H9 (cell line): ENCODE measurements around the gene MCU. TPM values are rescaled to one million over a fixed set of nuclear protein-coding genes. Genes with fewer than 3 reads are reported as not detected.

Experiments used
- DNase-seq: peaks from one replicate; pipeline ENCODE4 v3.0.0-alpha.2; 2017
- H2AFZ ChIP-seq: one replicate; pipeline ENCODE4 v1.6.1; 2013; ENCODE audit warnings: mild to moderate bottlenecking, low read length, control low read depth, moderate library complexity
- H2AK5ac ChIP-seq: 2 replicates; pipeline ENCODE4 v1.6.1; 2013; ENCODE audit warnings: low read length, control low read depth, mixed read lengths; ENCODE audit not compliant: insufficient read length
- H2BK120ac ChIP-seq: one replicate; pipeline ENCODE4 v1.6.1; 2013; ENCODE audit warnings: low read depth, mild to moderate bottlenecking, low read length, control low read depth, inconsistent platforms; ENCODE audit not compliant: poor library complexity, severe bottlenecking
- H2BK12ac ChIP-seq: 2 replicates; pipeline ENCODE4 v1.6.1; 2013; ENCODE audit warnings: low read length, control low read depth, mixed read lengths, low read depth; ENCODE audit not compliant: insufficient read length
- H2BK15ac ChIP-seq: 2 replicates; pipeline ENCODE4 v1.6.1; 2013; ENCODE audit warnings: low read depth, low read length, control low read depth
- H2BK20ac ChIP-seq: one replicate; pipeline ENCODE4 v1.6.1; 2013; ENCODE audit warnings: low read depth, mild to moderate bottlenecking, low read length, control low read depth, inconsistent platforms; ENCODE audit not compliant: poor library complexity, severe bottlenecking
- H2BK5ac ChIP-seq: 2 replicates; pipeline ENCODE4 v1.6.1; 2013; ENCODE audit warnings: low read length, control low read depth, mixed read lengths; ENCODE audit not compliant: insufficient read length
- H3K14ac ChIP-seq: 2 replicates; pipeline ENCODE4 v1.6.1; 2013; ENCODE audit warnings: low read length, control low read depth; ENCODE audit not compliant: insufficient read depth
- H3K18ac ChIP-seq: 2 replicates; pipeline ENCODE4 v1.6.1; 2013; ENCODE audit warnings: low read depth, mild to moderate bottlenecking, mixed read lengths, low read length, control low read depth; ENCODE audit not compliant: insufficient read length
- H3K23ac ChIP-seq: 2 replicates; pipeline ENCODE4 v1.6.1; 2013; ENCODE audit warnings: low read length, control low read depth, mixed read lengths, low read depth; ENCODE audit not compliant: insufficient read length
- H3K23me2 ChIP-seq: 2 replicates; pipeline ENCODE4 v1.6.1; 2013; ENCODE audit warnings: low read depth, mild to moderate bottlenecking, mixed read lengths, low read length, control low read depth; ENCODE audit not compliant: insufficient read length, poor library complexity, severe bottlenecking
- H3K27ac ChIP-seq: 2 replicates; pipeline ENCODE4 v1.5.1; 2013; ENCODE audit warnings: low read length, control low read depth, mixed read lengths, low read depth; ENCODE audit not compliant: insufficient read length
- H3K27me3 ChIP-seq: 2 replicates; pipeline ENCODE4 v1.6.1; 2013; ENCODE audit warnings: low read length, control low read depth, inconsistent platforms; ENCODE audit not compliant: insufficient read depth
- H3K4ac ChIP-seq: 2 replicates; pipeline ENCODE4 v1.6.1; 2013; ENCODE audit warnings: low read depth, mild to moderate bottlenecking, control low read depth, inconsistent platforms, low read length, moderate library complexity
- H3K4me1 ChIP-seq: 2 replicates; pipeline ENCODE4 v1.6.1; 2013; ENCODE audit warnings: low read length, control low read depth, inconsistent platforms; ENCODE audit not compliant: insufficient read depth
- H3K4me2 ChIP-seq: 2 replicates; pipeline ENCODE4 v1.6.1; 2013; ENCODE audit warnings: low read length, control low read depth, mixed read lengths; ENCODE audit not compliant: insufficient read length, insufficient read depth
- H3K56ac ChIP-seq: 2 replicates; pipeline ENCODE4 v1.6.1; 2013; ENCODE audit warnings: low read depth, mild to moderate bottlenecking, mixed read lengths, low read length, control low read depth; ENCODE audit not compliant: insufficient read length
- H3K79me1 ChIP-seq: 2 replicates; pipeline ENCODE4 v1.6.1; 2013; ENCODE audit warnings: low read depth, mild to moderate bottlenecking, moderate library complexity, low read length, control low read depth, inconsistent platforms; ENCODE audit not compliant: insufficient read depth, poor library complexity, severe bottlenecking
- H3K79me2 ChIP-seq: 2 replicates; pipeline ENCODE4 v1.6.1; 2013; ENCODE audit warnings: low read length, control low read depth, inconsistent platforms; ENCODE audit not compliant: insufficient read depth
- H3K9ac ChIP-seq: 2 replicates; pipeline ENCODE4 v1.6.1; 2013; ENCODE audit warnings: low read length, control low read depth, mixed read lengths; ENCODE audit not compliant: insufficient read length; ENCODE audit errors: extremely low read depth
- H3K9me3 ChIP-seq: one replicate; pipeline ENCODE4 v1.6.1; 2013; ENCODE audit warnings: low read depth, low read length, inconsistent platforms; ENCODE audit not compliant: control insufficient read depth
- H3T11ph ChIP-seq: one replicate; pipeline ENCODE4 v1.6.1; 2013; ENCODE audit warnings: mild to moderate bottlenecking, low read length, control low read depth, inconsistent platforms
- H4K20me1 ChIP-seq: one replicate; pipeline ENCODE4 v1.6.1; 2013; ENCODE audit not compliant: control insufficient read depth, insufficient read length, insufficient read depth
- H4K5ac ChIP-seq: 2 replicates; pipeline ENCODE4 v1.6.1; 2013; ENCODE audit warnings: low read depth, mild to moderate bottlenecking, mixed read lengths, low read length, control low read depth; ENCODE audit not compliant: insufficient read length
- H4K8ac ChIP-seq: replicated peaks from 2 replicates; pipeline ENCODE4 v1.6.1; 2013; ENCODE audit warnings: low read length, control low read depth, mixed read lengths, low read depth; ENCODE audit not compliant: insufficient read length
- H4K91ac ChIP-seq: 2 replicates; pipeline ENCODE4 v1.6.1; 2013; ENCODE audit warnings: low read depth, mild to moderate bottlenecking, moderate library complexity, mixed read lengths, low read length, control low read depth; ENCODE audit not compliant: insufficient read length
- H3K27ac Mint-ChIP-seq, 3 experiments: 2 replicates in 2 of 3; 3 replicates in 1 of 3; pipeline ENCODE4 v1.8.0; 2020 to 2021; ENCODE audit warnings: mixed read lengths in 3 of 3, mild to moderate bottlenecking in 1 of 3, moderate library complexity in 1 of 3
- H3K27me3 Mint-ChIP-seq: 2 replicates; pipeline ENCODE4 v1.8.0; 2021; ENCODE audit warnings: low read depth, mild to moderate bottlenecking, moderate library complexity, mixed read lengths
- H3K36me3 Mint-ChIP-seq, 3 experiments: 2 replicates in 2 of 3; 3 replicates in 1 of 3; pipeline ENCODE4 v1.8.0; 2020 to 2021; ENCODE audit warnings: low read depth in 3 of 3, mixed read lengths in 3 of 3; ENCODE audit not compliant: insufficient read depth in 1 of 3
- H3K4me1 Mint-ChIP-seq, 2 experiments: 2 replicates each; pipeline ENCODE4 v1.8.0; 2020; ENCODE audit warnings: mixed read lengths in 2 of 2
- H3K4me3 Mint-ChIP-seq, 2 experiments: 2 replicates in 1 of 2; 3 replicates in 1 of 2; pipeline ENCODE4 v1.8.0; 2020 to 2021; ENCODE audit warnings: mild to moderate bottlenecking in 2 of 2, mixed read lengths in 2 of 2, moderate library complexity in 1 of 2
- H3K9me3 Mint-ChIP-seq, 2 experiments: 2 replicates in 1 of 2; 3 replicates in 1 of 2; pipeline ENCODE4 v1.8.0; 2020; ENCODE audit warnings: mild to moderate bottlenecking in 2 of 2, mixed read lengths in 2 of 2, moderate library complexity in 1 of 2
- WGBS: extraction: QIAGEN DNeasy Blood & Tissue Kit; methylation state at CpG from one replicate; pipeline ENCODE4 v1.1.7; 2013; ENCODE audit warnings: missing lambda C conversion rate, low lambda C conversion rate, mixed read lengths; ENCODE audit not compliant: insufficient read length; ENCODE audit errors: extremely low coverage; 5-methylcytosine and 5-hydroxymethylcytosine counted together
- total RNA-seq: library from RNA; stranded (reverse); gene quantifications from 2 replicates; pipeline ENCODE4 v1.2.1, GENCODE V29; 2021
- TF ChIP-seq, protein P1 (sequence below): fragments of 200-600 bp; sonication (generic); conservative IDR thresholded peaks from 3 replicates; pipeline ENCODE4 v1.8.0; 2021; ENCODE audit warnings: antibody characterized with exemption, mild to moderate bottlenecking

Gene MCU
- total RNA-seq, 1 experiment from 2014 or later, result 36.6 TPM

DNA sequence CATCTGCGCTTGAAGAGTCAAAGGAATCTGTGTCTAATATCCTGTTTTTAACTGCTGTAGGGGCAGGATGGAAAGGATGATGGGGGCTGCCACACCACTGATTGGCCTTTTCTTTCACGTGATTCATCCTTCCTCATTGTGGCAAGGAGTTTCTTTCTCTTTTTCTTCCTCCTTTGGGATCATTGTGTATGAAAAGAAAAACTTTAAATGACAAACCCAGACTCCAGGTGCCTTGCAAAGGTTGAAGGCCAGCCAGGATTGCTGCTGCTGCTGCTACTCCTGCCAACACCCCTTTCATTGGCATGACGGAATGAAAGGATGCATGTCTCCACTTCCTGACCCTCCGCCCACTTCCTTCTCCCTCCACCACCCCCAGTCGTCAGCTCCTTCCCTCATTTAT is 195.1 kb downstream of the MCU start:
- Histone ChIP-seq H4K20me1 (no peaks in the 10 kb centered on the region), H3K27me3 (no peaks in the 10 kb centered on the region), H4K8ac (no peak overlapping the region), H3K79me2 (no peaks in the 10 kb centered on the region), H2BK15ac (no peak overlapping the region), H3K79me1 (no peaks in the 10 kb centered on the region), H2BK12ac (no peak overlapping the region), H3K23me2 (no peaks in the 10 kb centered on the region), H2BK20ac (peak overlapping the region; percentile 78), H2AFZ (no peak overlapping the region), H3K4me2 (peak overlapping the region; percentile 47), H2AK5ac (no peak overlapping the region), H3K9ac (no peak overlapping the region), H3K56ac (no peak overlapping the region), H3K9me3 (no peaks in the 10 kb centered on the region), H2BK120ac (peak overlapping the region; percentile 84), H3T11ph (no peak overlapping the region), H3K14ac (no peak overlapping the region), H3K27ac (peak overlapping the region; percentile 72), H3K23ac (no peak overlapping the region), H3K4ac (no peak overlapping the region), H2BK5ac (no peak overlapping the region), H4K5ac (no peak overlapping the region), H3K18ac (no peak overlapping the region), H3K4me1 (peaks cover 9% of the 10 kb centered on the region; the same call in 1 of the 2 replicates), H4K91ac (no peak overlapping the region)
- Mint-ChIP-seq H3K4me3 (peak overlapping the region; percentile 41 to 56; a peak in 4 of 5 replicates), H3K4me1 (peaks cover 44 to 47% of the 10 kb centered on the region in 2 experiments), H3K27me3 (no peaks in the 10 kb centered on the region; the same call in 1 of the 2 replicates), H3K9me3 (peaks cover 0 to 5% of the 10 kb centered on the region in 2 experiments; a peak in 3 of 5 replicates), H3K36me3 (peaks cover 23 to 51% (median 32%) of the 10 kb centered on the region in 3 experiments), H3K27ac (peak overlapping the region; percentile 97 to 99 (median 97))
- TF ChIP-seq, protein P1, sequence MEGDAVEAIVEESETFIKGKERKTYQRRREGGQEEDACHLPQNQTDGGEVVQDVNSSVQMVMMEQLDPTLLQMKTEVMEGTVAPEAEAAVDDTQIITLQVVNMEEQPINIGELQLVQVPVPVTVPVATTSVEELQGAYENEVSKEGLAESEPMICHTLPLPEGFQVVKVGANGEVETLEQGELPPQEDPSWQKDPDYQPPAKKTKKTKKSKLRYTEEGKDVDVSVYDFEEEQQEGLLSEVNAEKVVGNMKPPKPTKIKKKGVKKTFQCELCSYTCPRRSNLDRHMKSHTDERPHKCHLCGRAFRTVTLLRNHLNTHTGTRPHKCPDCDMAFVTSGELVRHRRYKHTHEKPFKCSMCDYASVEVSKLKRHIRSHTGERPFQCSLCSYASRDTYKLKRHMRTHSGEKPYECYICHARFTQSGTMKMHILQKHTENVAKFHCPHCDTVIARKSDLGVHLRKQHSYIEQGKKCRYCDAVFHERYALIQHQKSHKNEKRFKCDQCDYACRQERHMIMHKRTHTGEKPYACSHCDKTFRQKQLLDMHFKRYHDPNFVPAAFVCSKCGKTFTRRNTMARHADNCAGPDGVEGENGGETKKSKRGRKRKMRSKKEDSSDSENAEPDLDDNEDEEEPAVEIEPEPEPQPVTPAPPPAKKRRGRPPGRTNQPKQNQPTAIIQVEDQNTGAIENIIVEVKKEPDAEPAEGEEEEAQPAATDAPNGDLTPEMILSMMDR, result no peak
- whole genome bisulfite sequencing, result no CpG with 5 or more reads among the region's 5 CpGs
- DNase-seq, result peak; percentile 69
